SK-N-SH (cell line): ENCODE measurements around the gene RWDD4.

Experiments used
- CTCF ChIP-seq: fragments of 200-600 bp; sonication (generic); IDR thresholded peaks from 2 replicates; pipeline ENCODE4 v1.6.1; 2017; ENCODE audit warnings: antibody characterized with exemption, mild to moderate bottlenecking, moderate library complexity
- EZH2phosphoT487 ChIP-seq: fragments of 200-600 bp; sonication (generic); IDR thresholded peaks from 2 replicates; pipeline ENCODE4 v1.6.1; 2017; ENCODE audit warnings: low read depth, mixed run types, mild to moderate bottlenecking, antibody characterized with exemption, moderate library complexity, borderline replicate concordance
- FOXJ3 ChIP-seq: sonication (generic); formaldehyde crosslinking; IDR thresholded peaks from 2 replicates; pipeline ENCODE4 v1.5.1; 2020; ENCODE audit warnings: mild to moderate bottlenecking, missing genetic modification reagents
- GABPA ChIP-seq: IDR thresholded peaks from 2 replicates; pipeline ENCODE4 v1.4.0; 2012; ENCODE audit warnings: low read depth, mild to moderate bottlenecking
- JUND ChIP-seq: IDR thresholded peaks from 2 replicates; pipeline ENCODE4 v1.4.0; 2012
- MXI1 ChIP-seq: IDR thresholded peaks from 2 replicates; pipeline ENCODE4 v1.6.1; 2012; ENCODE audit warnings: mild to moderate bottlenecking, low read depth, low read length, improper control_type of control experiment
- NRF1 ChIP-seq: IDR thresholded peaks from 2 replicates; pipeline ENCODE4 v1.6.1; 2012; ENCODE audit warnings: low read depth, mild to moderate bottlenecking, low read length
- POLR2AphosphoS5 ChIP-seq: IDR thresholded peaks from 2 replicates; pipeline ENCODE4 v1.6.1; 2012; ENCODE audit warnings: low read depth, low read length
- RFX5 ChIP-seq: IDR thresholded peaks from 2 replicates; pipeline ENCODE4 v1.6.1; 2012; ENCODE audit warnings: mild to moderate bottlenecking, improper control_type of control experiment, low read length
- TAF1 ChIP-seq: IDR thresholded peaks from 2 replicates; pipeline ENCODE4 v1.6.1; 2012; ENCODE audit warnings: low read depth, mild to moderate bottlenecking, low read length, moderate library complexity, borderline replicate concordance
- TCF12 ChIP-seq: IDR thresholded peaks from 2 replicates; pipeline ENCODE4 v1.4.0; 2012
- TEAD4 ChIP-seq: IDR thresholded peaks from 2 replicates; pipeline ENCODE4 v1.4.0; 2012; ENCODE audit warnings: mild to moderate bottlenecking, borderline replicate concordance; ENCODE audit not compliant: insufficient read depth
- USF2 ChIP-seq: fragments of 150-350 bp; IDR thresholded peaks from 2 replicates; pipeline ENCODE4 v1.6.1; 2017; ENCODE audit warnings: antibody characterized with exemption, low read length, low read depth, borderline replicate concordance

- TF ChIP-seq USF2 (no peak), RFX5 (no peak), NRF1 (no peak), TEAD4 (no peak), CTCF (no peak), FOXJ3 (CRISPR knock-in tag) (no peak), POLR2AphosphoS5 (no peak), GABPA (no peak), JUND (no peak), MXI1 (no peak), EZH2phosphoT487 (no peak), TCF12 (no peak), TAF1 (no peak)
Observed at GRCh38 chr4:183638436-183638835, 20.5 kb downstream of the RWDD4 start.
